ENCODE data around the gene CASS4.
"Not testable (repeated sequence)": the region's sequence is repeated elsewhere in the genome, so short reads cannot be mapped to it uniquely, and the experiment has no call there.

The CASS4 gene

DNA sequence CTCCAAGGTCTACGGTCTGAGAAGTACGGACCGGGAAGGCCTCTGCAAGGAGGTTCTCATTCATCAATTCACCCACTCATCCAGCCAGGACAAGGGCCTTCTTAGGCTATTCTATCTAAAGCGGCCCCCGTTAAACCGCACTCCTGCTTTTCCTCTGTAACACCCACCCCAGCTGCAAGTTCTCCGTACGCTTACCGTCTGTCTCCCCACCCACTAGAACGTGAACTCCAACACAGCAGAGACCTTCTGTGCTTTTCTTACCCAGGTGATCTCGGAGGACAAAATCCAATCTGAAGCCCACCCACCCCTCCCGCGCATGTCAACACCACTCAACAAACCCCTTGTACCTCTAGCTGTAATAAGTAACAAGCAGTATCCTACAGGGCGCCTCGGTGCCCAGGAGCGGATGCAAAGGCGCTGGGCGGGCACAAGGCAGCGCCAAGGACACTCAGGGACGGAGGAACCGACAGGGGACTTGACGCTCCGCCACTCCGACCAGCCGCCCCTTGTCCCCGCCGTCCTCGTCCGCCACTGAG lies 20.4 kb upstream of the CASS4 start:
- Histone ChIP-seq H3K27me3 (ENCODE audit: control insufficient read depth in 2 of 2, insufficient read depth in 2 of 2, low read length in 2 of 2) (no peaks in the 10 kb centered on the region), H3K9ac (ENCODE audit: low read depth in 1 of 2, low read length in 2 of 2) (peak overlapping the region; percentile 88 to 95), H3K27ac (ENCODE audit: low read depth in 2 of 2, low read length in 2 of 2) (peak overlapping the region; percentile 90 to 91), H3K4me1 (ENCODE audit: control insufficient read depth in 2 of 2, insufficient read depth in 2 of 2, low read length in 2 of 2) (peaks cover 17 to 18% of the 10 kb centered on the region in 2 donors), H3K36me3 (ENCODE audit: control insufficient read depth in 2 of 2, insufficient read depth in 2 of 2, low read length in 2 of 2) (peaks cover 15 to 19% of the 10 kb centered on the region in 2 donors), H3K9me3 (ENCODE audit: control insufficient read depth in 2 of 2, low read length in 2 of 2) (no peaks in the 10 kb centered on the region), H3K4me3 (ENCODE audit: low read length in 2 of 2) (peak overlapping the region; percentile 99 to 100)

DNA sequence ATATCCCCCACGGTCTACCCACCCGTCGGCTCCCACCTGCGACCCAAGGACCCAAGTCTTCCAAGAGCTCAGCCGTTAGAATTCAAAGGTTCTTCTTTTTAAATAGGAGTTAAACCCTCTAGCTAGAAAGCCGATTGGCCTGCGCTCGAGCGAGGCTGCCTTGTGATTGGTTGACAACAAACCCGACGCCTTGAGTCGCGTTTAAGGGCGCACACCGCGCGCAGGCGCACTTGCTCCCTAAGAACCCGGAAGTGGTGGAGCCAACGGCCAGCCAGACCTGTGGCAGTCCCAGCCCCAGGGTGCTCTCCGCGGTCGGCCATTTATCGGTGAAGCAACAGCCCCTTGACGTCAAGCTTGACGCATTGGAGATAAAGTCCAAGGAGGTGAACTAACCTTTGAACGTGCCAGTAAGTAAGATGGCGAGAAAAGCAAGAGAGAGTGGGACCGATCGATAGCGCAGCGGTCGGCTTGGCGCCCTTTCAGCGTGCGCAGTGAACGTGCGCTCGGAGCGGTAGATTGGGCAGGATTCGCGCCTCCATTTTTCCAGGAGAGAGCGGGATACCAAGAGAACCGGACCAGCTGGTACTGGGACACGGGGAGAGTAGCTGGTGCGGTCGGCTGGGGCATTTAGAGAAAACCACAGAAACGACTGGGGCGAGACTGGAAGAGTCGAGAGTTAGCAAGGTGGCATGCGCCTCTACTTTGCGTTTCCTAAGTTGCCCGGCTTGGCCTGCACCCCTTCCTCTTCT lies 19.8 kb upstream of the CASS4 start, which contains the start of the genes AURKA and CSTF1:
Gene AURKA (minus strand): TSS at position 84 of the 749 bp plus-strand sequence. CDS start 4,018 bp downstream, outside the sequence.
Gene CSTF1 (plus strand): TSS at position 514 of the 749 bp plus-strand sequence. CDS start 2,908 bp downstream, outside the sequence.
- H3K9me3 ChIP-seq (ENCODE audit: control insufficient read depth in 2 of 2, low read length in 2 of 2), result no peaks in the 10 kb centered on the region

DNA sequence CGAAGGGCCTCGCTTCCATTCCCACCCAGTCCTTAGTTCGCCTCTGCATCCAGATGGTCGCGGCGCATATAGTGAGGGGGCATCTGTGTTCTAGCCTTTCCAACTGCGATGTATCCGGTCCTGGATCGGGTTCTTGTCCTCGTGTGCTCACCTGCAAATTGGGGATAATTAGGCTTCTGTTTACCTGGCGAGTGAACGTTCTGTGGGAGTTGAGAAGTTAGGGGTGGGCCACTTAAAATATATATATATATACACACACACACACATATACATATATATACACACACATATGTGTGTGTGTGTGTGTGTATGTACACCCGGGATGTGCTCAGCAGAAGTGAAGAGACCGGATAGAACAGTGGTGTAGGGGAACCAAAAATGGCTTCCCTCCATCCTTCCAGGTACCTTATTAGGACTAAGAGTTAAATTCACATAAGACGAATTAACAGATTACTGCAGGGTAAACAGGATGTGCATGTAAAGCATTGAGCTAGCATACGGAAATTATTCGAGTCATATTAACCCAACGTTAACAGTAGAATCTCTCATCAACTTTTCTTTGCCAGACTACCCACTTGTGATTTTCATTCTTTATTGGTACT lies 19.1 kb upstream of the CASS4 start:
- peak overlapping the region; percentile 88 to 95 for H3K9ac ChIP-seq (ENCODE audit: low read depth in 1 of 2, low read length in 2 of 2)
- H3K4me3 ChIP-seq (ENCODE audit: low read length in 2 of 2), result peak overlapping the region; percentile 99 to 100
- peak overlapping the region; percentile 90 to 91 for H3K27ac ChIP-seq (ENCODE audit: low read depth in 2 of 2, low read length in 2 of 2)
- H3K9me3 ChIP-seq (ENCODE audit: control insufficient read depth in 2 of 2, low read length in 2 of 2), result no peaks in the 10 kb centered on the region
- peaks cover 28 to 31% of the 10 kb centered on the region in 2 donors for H3K36me3 ChIP-seq (ENCODE audit: control insufficient read depth in 2 of 2, insufficient read depth in 2 of 2, low read length in 2 of 2)
- H3K27me3 ChIP-seq (ENCODE audit: control insufficient read depth in 2 of 2, insufficient read depth in 2 of 2, low read length in 2 of 2), result no peaks in the 10 kb centered on the region
- H3K4me1 ChIP-seq (ENCODE audit: control insufficient read depth in 2 of 2, insufficient read depth in 2 of 2, low read length in 2 of 2), result peaks cover 17 to 18% of the 10 kb centered on the region in 2 donors

More for the DNA sequence above, 19.8 kb upstream of the CASS4 start, which contains the start of the genes AURKA and CSTF1:
- peak within 1 kb of the TSS; percentile 90 to 91 for H3K27ac ChIP-seq (ENCODE audit: low read depth in 2 of 2, low read length in 2 of 2)
- peaks cover 21 to 24% of the 10 kb centered on the region in 2 donors for H3K36me3 ChIP-seq (ENCODE audit: control insufficient read depth in 2 of 2, insufficient read depth in 2 of 2, low read length in 2 of 2)
- H3K27me3 ChIP-seq (ENCODE audit: control insufficient read depth in 2 of 2, insufficient read depth in 2 of 2, low read length in 2 of 2), result no peaks in the 10 kb centered on the region
- H3K4me3 ChIP-seq (ENCODE audit: low read length in 2 of 2), result peak within 1 kb of the TSS; percentile 99 to 100
- peak within 1 kb of the TSS; percentile 88 to 95 for H3K9ac ChIP-seq (ENCODE audit: low read depth in 1 of 2, low read length in 2 of 2)
- H3K4me1 ChIP-seq (ENCODE audit: control insufficient read depth in 2 of 2, insufficient read depth in 2 of 2, low read length in 2 of 2), result peaks cover 17 to 18% of the 10 kb centered on the region in 2 donors

DNA sequence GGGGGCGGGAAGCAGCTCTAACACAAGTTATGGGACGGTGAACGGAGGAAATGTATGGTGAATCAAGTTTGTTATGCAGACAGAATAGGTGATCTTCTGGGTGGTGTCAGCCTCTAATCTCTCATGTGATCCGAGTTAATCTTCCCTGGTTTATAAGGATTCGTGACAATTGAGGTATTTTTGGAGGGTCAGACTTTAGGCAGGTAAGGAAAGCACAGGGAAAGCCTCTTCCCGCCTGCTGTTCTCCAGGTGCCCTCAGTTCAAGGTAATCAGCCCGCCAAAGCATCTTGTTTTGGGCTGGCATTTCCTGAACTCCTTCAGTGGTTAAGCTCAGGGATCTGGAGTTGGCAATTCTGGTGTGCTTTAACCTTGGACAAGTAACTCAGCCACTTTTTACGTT lies 18.4 kb upstream of the CASS4 start:
- Histone ChIP-seq H3K9me3 (ENCODE audit: control insufficient read depth in 2 of 2, low read length in 2 of 2) (no peaks in the 10 kb centered on the region), H3K36me3 (ENCODE audit: control insufficient read depth in 2 of 2, insufficient read depth in 2 of 2, low read length in 2 of 2) (peaks cover 34 to 37% of the 10 kb centered on the region in 2 donors), H3K4me1 (ENCODE audit: control insufficient read depth in 2 of 2, insufficient read depth in 2 of 2, low read length in 2 of 2) (peaks cover 17 to 18% of the 10 kb centered on the region in 2 donors), H3K9ac (ENCODE audit: low read depth in 1 of 2, low read length in 2 of 2) (no peak overlapping the region), H3K27ac (ENCODE audit: low read depth in 2 of 2, low read length in 2 of 2) (no peak overlapping the region), H3K4me3 (ENCODE audit: low read length in 2 of 2) (peak overlapping the region; percentile 99 to 100), H3K27me3 (ENCODE audit: control insufficient read depth in 2 of 2, insufficient read depth in 2 of 2, low read length in 2 of 2) (no peaks in the 10 kb centered on the region)

DNA sequence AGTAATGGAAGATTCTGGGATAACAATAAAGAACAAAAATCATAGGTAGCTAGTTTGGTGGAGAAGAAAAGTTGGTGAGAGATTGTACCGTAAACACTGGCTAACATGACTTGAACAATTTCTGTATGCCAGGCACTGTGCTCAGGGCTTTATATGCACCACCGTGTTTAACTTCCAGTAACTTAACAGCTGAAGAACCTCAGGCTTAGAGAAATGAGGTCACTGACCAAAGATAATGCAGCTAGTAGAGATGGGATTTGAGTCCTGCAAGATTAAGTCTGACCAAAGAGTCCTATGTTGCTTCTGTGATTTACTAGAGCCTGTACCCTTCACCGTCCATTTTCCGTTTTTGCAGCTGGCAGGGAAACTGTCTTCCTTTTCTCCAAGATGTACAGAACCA lies 16.9 kb upstream of the CASS4 start:
- Histone ChIP-seq H3K36me3 (ENCODE audit: control insufficient read depth in 2 of 2, insufficient read depth in 2 of 2, low read length in 2 of 2) (peaks cover 43 to 49% of the 10 kb centered on the region in 2 donors), H3K4me1 (ENCODE audit: control insufficient read depth in 2 of 2, insufficient read depth in 2 of 2, low read length in 2 of 2) (peaks cover 17 to 18% of the 10 kb centered on the region in 2 donors), H3K9ac (ENCODE audit: low read depth in 1 of 2, low read length in 2 of 2) (no peak overlapping the region), H3K27me3 (ENCODE audit: control insufficient read depth in 2 of 2, insufficient read depth in 2 of 2, low read length in 2 of 2) (no peaks in the 10 kb centered on the region), H3K27ac (ENCODE audit: low read depth in 2 of 2, low read length in 2 of 2) (no peak overlapping the region), H3K9me3 (ENCODE audit: control insufficient read depth in 2 of 2, low read length in 2 of 2) (no peaks in the 10 kb centered on the region), H3K4me3 (ENCODE audit: low read length in 2 of 2) (no peak overlapping the region)

DNA sequence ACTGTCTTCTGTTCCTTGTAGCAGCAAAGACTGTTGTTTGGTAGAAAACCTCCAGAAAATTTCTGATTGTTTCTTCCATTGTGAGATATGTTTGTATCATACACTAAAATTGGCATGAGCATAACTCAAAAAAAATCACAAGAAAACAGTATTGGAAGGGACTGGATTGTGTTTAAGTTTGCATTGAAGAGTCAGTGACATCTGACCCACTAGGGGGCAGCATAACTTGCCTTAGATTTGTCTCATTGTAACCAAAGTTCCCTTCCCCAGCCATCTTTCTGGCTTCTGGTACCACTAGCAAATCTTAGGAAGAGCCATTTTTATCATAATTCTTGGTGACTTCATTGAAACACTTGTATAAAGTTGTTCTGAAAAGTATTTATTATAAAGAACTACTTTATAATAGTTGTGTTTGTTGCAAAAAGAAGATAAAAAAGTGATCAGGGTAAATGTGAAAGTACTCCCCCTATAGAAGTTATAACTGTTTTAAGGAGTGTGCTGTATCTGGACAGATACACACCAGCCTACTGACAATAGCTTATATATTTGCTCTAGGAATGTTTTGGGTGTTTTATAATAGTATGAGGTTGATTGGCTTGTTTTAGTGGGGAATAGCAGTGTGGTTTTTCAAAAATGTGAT lies 11.9 kb upstream of the CASS4 start:
- no peaks in the 10 kb centered on the region for H3K4me1 ChIP-seq (ENCODE audit: control insufficient read depth in 2 of 2, insufficient read depth in 2 of 2, low read length in 2 of 2)
- no peak overlapping the region for H3K4me3 ChIP-seq (ENCODE audit: low read length in 2 of 2)
- no peak overlapping the region for H3K9ac ChIP-seq (ENCODE audit: low read depth in 1 of 2, low read length in 2 of 2)
- H3K9me3 ChIP-seq (ENCODE audit: control insufficient read depth in 2 of 2, low read length in 2 of 2), result no peaks in the 10 kb centered on the region
- peaks cover 65 to 75% of the 10 kb centered on the region in 2 donors for H3K36me3 ChIP-seq (ENCODE audit: control insufficient read depth in 2 of 2, insufficient read depth in 2 of 2, low read length in 2 of 2)
- no peaks in the 10 kb centered on the region for H3K27me3 ChIP-seq (ENCODE audit: control insufficient read depth in 2 of 2, insufficient read depth in 2 of 2, low read length in 2 of 2)
- no peak overlapping the region for H3K27ac ChIP-seq (ENCODE audit: low read depth in 2 of 2, low read length in 2 of 2)

DNA sequence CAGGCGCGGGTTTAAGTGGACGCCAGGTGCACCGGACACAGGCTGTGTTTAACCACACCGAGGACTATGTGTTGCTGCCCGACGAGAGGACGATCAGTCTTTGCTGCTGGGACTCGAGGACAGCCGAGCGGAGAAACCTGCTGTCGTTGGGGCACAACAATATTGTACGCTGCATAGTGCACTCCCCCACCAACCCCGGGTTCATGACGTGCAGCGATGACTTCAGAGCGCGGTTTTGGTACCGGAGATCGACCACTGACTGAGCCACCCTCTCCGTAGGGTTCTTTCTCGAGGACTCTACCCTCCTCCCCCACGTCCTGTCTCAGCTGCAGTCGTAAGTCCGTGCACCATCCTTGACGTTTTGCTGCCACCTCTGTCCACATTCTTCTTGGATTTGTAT lies 8.6 kb upstream of the CASS4 start:
- peaks cover 52 to 72% of the 10 kb centered on the region in 2 donors for H3K36me3 ChIP-seq (ENCODE audit: control insufficient read depth in 2 of 2, insufficient read depth in 2 of 2, low read length in 2 of 2)

DNA sequence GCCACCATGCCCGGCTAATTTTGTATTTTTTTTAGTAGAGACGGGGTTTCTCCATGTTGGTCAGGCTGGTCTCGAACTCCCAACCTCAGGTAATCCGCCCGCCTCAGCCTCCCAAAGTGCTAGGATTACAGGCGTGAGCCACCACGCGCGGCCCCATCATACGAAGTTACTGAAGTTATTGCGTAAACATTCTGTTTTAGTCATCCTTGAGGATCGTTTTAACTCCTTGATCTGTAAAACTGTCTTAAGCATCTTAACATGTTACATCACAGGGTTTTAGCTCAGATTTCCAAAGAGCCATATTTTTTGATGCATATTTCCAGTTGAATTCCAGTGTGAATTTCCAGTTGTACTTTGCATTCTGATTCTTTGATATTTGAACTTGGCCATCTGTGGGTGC lies 6.7 kb upstream of the CASS4 start:
- H3K36me3 ChIP-seq (ENCODE audit: control insufficient read depth in 2 of 2, insufficient read depth in 2 of 2, low read length in 2 of 2), result peaks cover 39 to 54% of the 10 kb centered on the region in 2 donors
- not testable (repeated sequence) for H3K9ac ChIP-seq (ENCODE audit: low read depth in 1 of 2, low read length in 2 of 2); H3K27ac ChIP-seq (ENCODE audit: low read depth in 2 of 2, low read length in 2 of 2); H3K27me3 ChIP-seq (ENCODE audit: control insufficient read depth in 2 of 2, insufficient read depth in 2 of 2, low read length in 2 of 2); H3K9me3 ChIP-seq (ENCODE audit: control insufficient read depth in 2 of 2, low read length in 2 of 2); H3K4me3 ChIP-seq (ENCODE audit: low read length in 2 of 2); H3K4me1 ChIP-seq (ENCODE audit: control insufficient read depth in 2 of 2, insufficient read depth in 2 of 2, low read length in 2 of 2)

More for the DNA sequence above, 8.6 kb upstream of the CASS4 start:
- no peak overlapping the region for H3K9ac ChIP-seq (ENCODE audit: low read depth in 1 of 2, low read length in 2 of 2)
- no peak overlapping the region for H3K27ac ChIP-seq (ENCODE audit: low read depth in 2 of 2, low read length in 2 of 2)
- no peaks in the 10 kb centered on the region for H3K9me3 ChIP-seq (ENCODE audit: control insufficient read depth in 2 of 2, low read length in 2 of 2)
- H3K4me1 ChIP-seq (ENCODE audit: control insufficient read depth in 2 of 2, insufficient read depth in 2 of 2, low read length in 2 of 2), result no peaks in the 10 kb centered on the region
- no peaks in the 10 kb centered on the region for H3K27me3 ChIP-seq (ENCODE audit: control insufficient read depth in 2 of 2, insufficient read depth in 2 of 2, low read length in 2 of 2)
- H3K4me3 ChIP-seq (ENCODE audit: low read length in 2 of 2), result no peak overlapping the region

DNA sequence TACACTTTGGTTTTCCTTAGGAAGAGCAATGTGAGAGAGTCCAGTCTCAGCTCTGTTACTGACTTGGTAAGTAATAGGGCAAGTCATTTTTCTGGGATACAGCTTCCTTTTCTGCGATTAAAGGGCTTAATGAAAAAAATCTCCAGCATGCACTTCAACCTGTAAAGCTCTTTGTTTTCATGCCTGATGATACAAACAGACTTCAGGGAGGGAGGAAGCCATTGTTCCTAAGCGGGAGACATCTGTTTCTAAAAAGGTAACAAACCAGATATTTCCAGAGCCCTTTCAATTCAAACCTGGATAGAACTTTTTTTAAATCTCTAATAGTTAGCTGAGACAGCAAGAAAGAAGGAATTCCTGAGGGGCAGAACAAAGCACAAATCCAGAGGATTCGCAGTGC lies 5.2 kb upstream of the CASS4 start:
- peaks cover 32 to 44% of the 10 kb centered on the region in 2 donors for H3K36me3 ChIP-seq (ENCODE audit: control insufficient read depth in 2 of 2, insufficient read depth in 2 of 2, low read length in 2 of 2)
- H3K27me3 ChIP-seq (ENCODE audit: control insufficient read depth in 2 of 2, insufficient read depth in 2 of 2, low read length in 2 of 2), result no peaks in the 10 kb centered on the region
- H3K4me3 ChIP-seq (ENCODE audit: low read length in 2 of 2), result no peak overlapping the region
- H3K9me3 ChIP-seq (ENCODE audit: control insufficient read depth in 2 of 2, low read length in 2 of 2), result no peaks in the 10 kb centered on the region
- H3K4me1 ChIP-seq (ENCODE audit: control insufficient read depth in 2 of 2, insufficient read depth in 2 of 2, low read length in 2 of 2), result no peaks in the 10 kb centered on the region
- no peak overlapping the region for H3K27ac ChIP-seq (ENCODE audit: low read depth in 2 of 2, low read length in 2 of 2)
- H3K9ac ChIP-seq (ENCODE audit: low read depth in 1 of 2, low read length in 2 of 2), result no peak overlapping the region

Measured in mucosa of rectum (tissue), 2 donors.